ENCODE data around the gene MRPS21. TPM values are rescaled to one million over a fixed set of nuclear protein-coding genes. Genes with fewer than 3 reads are reported as not detected.

Gene MRPS21
- total RNA-seq, 1 donor = 29.0 TPM

DNA sequence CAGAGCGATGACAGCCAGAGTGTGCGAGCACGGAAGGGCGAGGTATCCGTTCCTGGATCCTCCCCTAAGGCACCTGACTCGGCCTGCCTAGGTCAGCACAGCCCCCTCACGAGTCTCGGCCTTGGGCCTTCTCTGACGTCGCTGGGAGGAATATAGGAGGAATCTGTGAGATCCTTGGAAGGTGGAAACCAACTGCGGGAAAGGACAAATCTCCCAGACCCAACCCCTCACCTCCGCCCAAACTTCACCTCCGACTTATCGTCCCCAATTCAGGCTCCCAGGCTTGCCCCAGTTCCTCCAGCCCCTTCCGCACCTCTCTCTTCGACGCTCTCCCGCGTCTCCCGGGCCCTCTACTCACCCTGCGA lies 25.3 kb upstream of the MRPS21 start:
- H3K9me3 ChIP-seq (ENCODE audit: low read depth, low read length) = no peaks in the 10 kb centered on the region
- DNase-seq (ENCODE audit: insufficient read length, low spot score, missing footprints) = peak; percentile 80
- peak overlapping the region; percentile 86 for H3K4me2 ChIP-seq (ENCODE audit: insufficient read depth, low read length)
- TF ChIP-seq, protein P1, sequence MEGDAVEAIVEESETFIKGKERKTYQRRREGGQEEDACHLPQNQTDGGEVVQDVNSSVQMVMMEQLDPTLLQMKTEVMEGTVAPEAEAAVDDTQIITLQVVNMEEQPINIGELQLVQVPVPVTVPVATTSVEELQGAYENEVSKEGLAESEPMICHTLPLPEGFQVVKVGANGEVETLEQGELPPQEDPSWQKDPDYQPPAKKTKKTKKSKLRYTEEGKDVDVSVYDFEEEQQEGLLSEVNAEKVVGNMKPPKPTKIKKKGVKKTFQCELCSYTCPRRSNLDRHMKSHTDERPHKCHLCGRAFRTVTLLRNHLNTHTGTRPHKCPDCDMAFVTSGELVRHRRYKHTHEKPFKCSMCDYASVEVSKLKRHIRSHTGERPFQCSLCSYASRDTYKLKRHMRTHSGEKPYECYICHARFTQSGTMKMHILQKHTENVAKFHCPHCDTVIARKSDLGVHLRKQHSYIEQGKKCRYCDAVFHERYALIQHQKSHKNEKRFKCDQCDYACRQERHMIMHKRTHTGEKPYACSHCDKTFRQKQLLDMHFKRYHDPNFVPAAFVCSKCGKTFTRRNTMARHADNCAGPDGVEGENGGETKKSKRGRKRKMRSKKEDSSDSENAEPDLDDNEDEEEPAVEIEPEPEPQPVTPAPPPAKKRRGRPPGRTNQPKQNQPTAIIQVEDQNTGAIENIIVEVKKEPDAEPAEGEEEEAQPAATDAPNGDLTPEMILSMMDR (IDR thresholded peaks at IDR 0.05; ENCODE audit: extremely low read depth, low read depth, low read length) = no peak
- peak overlapping the region; percentile 97 for H3K4me3 ChIP-seq (ENCODE audit: insufficient read depth, low read length)
- H3K36me3 ChIP-seq (ENCODE audit: insufficient read depth, low read length) = peaks cover 22% of the 10 kb centered on the region
- peaks cover 31% of the 10 kb centered on the region for H3K4me1 ChIP-seq (ENCODE audit: insufficient read depth, low read length)
- no peaks in the 10 kb centered on the region for H4K20me1 ChIP-seq (ENCODE audit: insufficient read depth, low read length)
- H3K27ac ChIP-seq (ENCODE audit: low read depth, low read length) = peak overlapping the region; percentile 86
- peak overlapping the region; percentile 93 for H2AFZ ChIP-seq (ENCODE audit: low read length)
- H3K79me2 ChIP-seq (ENCODE audit: insufficient read depth, low read length) = peaks cover 31% of the 10 kb centered on the region
- H3K27me3 ChIP-seq (ENCODE audit: insufficient read depth, low read length) = no peaks in the 10 kb centered on the region

DNA sequence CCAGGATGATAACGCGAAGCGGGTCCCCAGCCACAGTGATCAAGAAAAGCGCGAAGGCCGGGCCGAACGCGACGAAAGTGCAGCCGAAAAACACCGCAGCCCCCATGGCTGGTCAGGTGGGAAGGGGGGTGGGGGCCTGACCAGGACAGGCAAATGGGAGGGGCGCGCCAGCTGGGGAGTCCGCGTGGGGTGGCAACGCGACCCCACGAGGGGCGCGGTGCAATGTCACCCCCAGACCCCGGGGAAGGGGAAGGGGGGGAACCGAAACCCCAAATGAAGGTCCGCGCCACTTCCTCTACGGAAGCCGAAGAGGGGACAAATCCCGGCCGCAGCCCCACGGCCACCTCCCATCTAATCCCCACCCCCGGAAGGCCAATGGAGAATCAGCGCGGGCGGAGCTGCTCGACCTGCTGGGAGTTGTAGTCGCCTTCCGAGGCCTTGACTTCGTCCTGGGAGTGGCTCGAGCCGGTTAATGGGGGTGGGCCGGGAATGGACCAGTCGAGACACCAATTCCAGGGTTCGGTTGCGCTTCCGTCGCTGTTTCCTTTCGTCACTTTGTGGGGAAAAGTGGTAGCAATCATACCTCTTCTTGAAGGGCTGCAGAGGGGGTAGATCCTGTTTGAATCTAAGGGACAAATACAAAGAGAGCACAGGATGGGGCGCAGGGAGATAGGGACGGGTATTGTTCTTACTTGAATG lies 24.8 kb upstream of the MRPS21 start, which contains the start of gene APH1A:
Gene APH1A, minus strand, starts transcription at position 312 of the 699 bp plus-strand sequence. Its CDS starts 206 bp downstream, at position 106.
- H3K36me3 ChIP-seq (ENCODE audit: insufficient read depth, low read length) = peaks cover 22% of the 10 kb centered on the region
- H2AFZ ChIP-seq (ENCODE audit: low read length) = peak within 1 kb of the TSS; percentile 93
- peak within 1 kb of the TSS; percentile 86 for H3K27ac ChIP-seq (ENCODE audit: low read depth, low read length)
- no peaks in the 10 kb centered on the region for H4K20me1 ChIP-seq (ENCODE audit: insufficient read depth, low read length)
- H3K4me3 ChIP-seq (ENCODE audit: insufficient read depth, low read length) = peak within 1 kb of the TSS; percentile 97
- H3K79me2 ChIP-seq (ENCODE audit: insufficient read depth, low read length) = peaks cover 34% of the 10 kb centered on the region
- peak within 1 kb of the TSS; percentile 86 for H3K4me2 ChIP-seq (ENCODE audit: insufficient read depth, low read length)
- no peaks in the 10 kb centered on the region for H3K9me3 ChIP-seq (ENCODE audit: low read depth, low read length)
- TF ChIP-seq, protein P1 (IDR thresholded peaks at IDR 0.05; ENCODE audit: extremely low read depth, low read depth, low read length) = no peak
- no peaks in the 10 kb centered on the region for H3K27me3 ChIP-seq (ENCODE audit: insufficient read depth, low read length)
- peaks cover 37% of the 10 kb centered on the region for H3K4me1 ChIP-seq (ENCODE audit: insufficient read depth, low read length)
- peak; percentile 99 for DNase-seq (ENCODE audit: insufficient read length, low spot score, missing footprints)

DNA sequence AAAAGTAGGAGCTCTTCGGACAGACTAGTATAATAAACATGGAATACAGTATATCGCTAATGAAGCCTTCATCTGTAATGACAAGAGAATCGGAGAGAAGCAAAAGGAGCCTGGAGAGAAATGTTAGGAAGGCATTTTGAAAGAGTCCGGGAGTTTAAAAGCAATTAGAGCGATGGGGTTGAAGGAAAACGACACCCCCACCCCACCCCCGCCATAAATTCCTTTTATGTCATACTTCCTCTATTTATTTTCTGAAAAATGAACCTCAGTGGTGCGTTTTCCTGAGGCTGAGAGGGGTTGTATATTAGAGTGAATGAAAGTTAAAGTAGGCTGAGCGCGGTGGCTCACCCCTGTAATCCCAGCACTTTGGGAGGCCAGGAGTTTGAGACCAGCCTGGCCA lies 24.2 kb upstream of the MRPS21 start:
- peak overlapping the region; percentile 86 for H3K27ac ChIP-seq (ENCODE audit: low read depth, low read length)
- no peaks in the 10 kb centered on the region for H3K9me3 ChIP-seq (ENCODE audit: low read depth, low read length)
- TF ChIP-seq, protein P1 (IDR thresholded peaks at IDR 0.05; ENCODE audit: extremely low read depth, low read depth, low read length) = no peak
- H3K27me3 ChIP-seq (ENCODE audit: insufficient read depth, low read length) = no peaks in the 10 kb centered on the region
- DNase-seq (ENCODE audit: insufficient read length, low spot score, missing footprints) = no peak
- H3K4me2 ChIP-seq (ENCODE audit: insufficient read depth, low read length) = peak overlapping the region; percentile 86
- H3K4me3 ChIP-seq (ENCODE audit: insufficient read depth, low read length) = peak overlapping the region; percentile 97
- H4K20me1 ChIP-seq (ENCODE audit: insufficient read depth, low read length) = no peaks in the 10 kb centered on the region
- H3K4me1 ChIP-seq (ENCODE audit: insufficient read depth, low read length) = peaks cover 39% of the 10 kb centered on the region
- peak overlapping the region; percentile 93 for H2AFZ ChIP-seq (ENCODE audit: low read length)
- H3K79me2 ChIP-seq (ENCODE audit: insufficient read depth, low read length) = peaks cover 37% of the 10 kb centered on the region
- peaks cover 22% of the 10 kb centered on the region for H3K36me3 ChIP-seq (ENCODE audit: insufficient read depth, low read length)

DNA sequence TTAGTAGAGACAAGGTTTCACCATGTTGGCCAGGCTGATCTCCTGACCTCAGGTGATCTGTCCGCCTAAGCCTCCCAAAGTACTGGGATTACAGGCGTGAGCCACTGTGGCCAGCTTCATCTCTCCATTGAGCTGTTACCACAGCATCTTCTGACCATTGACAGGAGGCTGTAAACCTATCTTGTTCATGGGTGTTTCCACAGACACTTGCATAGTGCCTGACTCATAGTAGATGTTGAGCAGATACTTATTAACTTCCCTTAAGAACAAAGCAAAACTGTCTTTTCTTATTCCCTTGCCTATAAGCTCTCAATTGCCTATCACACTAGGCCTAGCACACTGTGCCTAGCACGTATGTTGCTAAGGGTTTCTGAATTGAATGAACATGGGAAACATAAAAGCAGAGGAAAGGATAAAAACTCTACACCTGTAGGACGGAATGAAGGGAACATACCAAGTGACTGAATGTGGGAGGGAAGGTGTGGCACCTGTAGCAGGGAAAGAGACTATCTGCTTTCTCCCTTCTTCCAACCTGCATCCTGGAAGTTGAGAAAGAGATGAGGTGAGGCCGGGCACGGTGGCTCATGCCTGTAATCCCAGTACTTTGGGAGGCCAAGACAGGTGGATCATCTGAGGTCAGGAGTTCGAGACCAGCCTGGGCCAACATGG lies 22.2 kb upstream of the MRPS21 start:
- TF ChIP-seq, protein P1 (IDR thresholded peaks at IDR 0.05; ENCODE audit: extremely low read depth, low read depth, low read length) = no peak
- Histone ChIP-seq H3K36me3 (ENCODE audit: insufficient read depth, low read length) (peaks cover 17% of the 10 kb centered on the region), H3K27me3 (ENCODE audit: insufficient read depth, low read length) (no peaks in the 10 kb centered on the region), H3K4me1 (ENCODE audit: insufficient read depth, low read length) (peaks cover 39% of the 10 kb centered on the region), H3K4me3 (ENCODE audit: insufficient read depth, low read length) (no peak overlapping the region), H3K79me2 (ENCODE audit: insufficient read depth, low read length) (peaks cover 34% of the 10 kb centered on the region), H3K9me3 (ENCODE audit: low read depth, low read length) (no peaks in the 10 kb centered on the region), H3K4me2 (ENCODE audit: insufficient read depth, low read length) (no peak overlapping the region), H3K27ac (ENCODE audit: low read depth, low read length) (no peak overlapping the region), H2AFZ (ENCODE audit: low read length) (no peak overlapping the region), H4K20me1 (ENCODE audit: insufficient read depth, low read length) (no peaks in the 10 kb centered on the region)
- no peak for DNase-seq (ENCODE audit: insufficient read length, low spot score, missing footprints)

All from osteoblast (primary cell).